AG04450 (cell line): ENCODE measurements around the gene SUMO4. TPM values are rescaled to one million over a fixed set of nuclear protein-coding genes. Genes with fewer than 3 reads are reported as not detected.
A peak's percentile ranks its signal among the peaks of the same experiment; 100 is the strongest.
"Not testable (repeated sequence)": the region's sequence is repeated elsewhere in the genome, so short reads cannot be mapped to it uniquely, and the experiment has no call there.

Experiments
- CTCF ChIA-PET: fragments of 300-600, 350-600 bp; formaldehyde crosslinking; extraction: SDS; loops from one replicate; lab custom pipeline; 2022; ENCODE audit warnings: antibody characterized with exemption, inconsistent platforms; lab: Charles Lee
- POLR2A ChIA-PET: fragments of 350-600 bp; formaldehyde crosslinking; extraction: SDS; loops from one replicate; lab custom pipeline; 2021; ENCODE audit warnings: antibody characterized with exemption, inconsistent platforms; lab: Yijun Ruan, JAX
- DNase-seq: peaks from one replicate; pipeline ENCODE4 v3.0.0-alpha.2; 2011; ENCODE audit warnings: low read depth, low spot score
- H3K27ac ChIP-seq: one replicate; pipeline ENCODE4 v1.5.1; 2012; ENCODE audit warnings: low read depth, low read length, control low read depth
- H3K27me3 ChIP-seq: one replicate; pipeline ENCODE4 v1.6.0; 2012; ENCODE audit warnings: low read length; ENCODE audit not compliant: control insufficient read depth, insufficient read depth
- H3K4me3 ChIP-seq: 2 replicates; pipeline ENCODE4 v1.5.1; 2011; ENCODE audit warnings: mild to moderate bottlenecking, low read depth, low read length, control low read depth
- H3K9me3 ChIP-seq: 2 replicates; pipeline ENCODE4 v1.5.1; 2012; ENCODE audit warnings: low read length; ENCODE audit not compliant: control insufficient read depth, insufficient read depth
- CTCF ChIP-seq: IDR thresholded peaks from 2 replicates; pipeline ENCODE4 v1.5.1; 2011; ENCODE audit warnings: low read depth, low read length, control low read depth, inconsistent platforms
- polyA plus RNA-seq: library from polyadenylated mRNA; depleted of rRNA; stranded (reverse); fragments of >200 nt; gene quantifications from 2 replicates; pipeline ENCODE4 v1.2.3, GENCODE V29; 2011

SUMO4 gene
- polyA plus RNA-seq, 1 experiment = 0.17 TPM

GRCh38 chr6:149441740-149442139 is 41.7 kb downstream of the SUMO4 start:
- Histone ChIP-seq H3K27ac (peak overlapping the region; percentile 21), H3K4me3 (no peak overlapping the region), H3K9me3 (no peaks in the 10 kb centered on the region; the same call in 1 of the 2 replicates), H3K27me3 (no peaks in the 10 kb centered on the region)
- ChIA-PET CTCF (interaction anchor here (0.9 to 2.7 kb wide), 4 partner anchors 10 to 414 kb away, joined by 4 to 15 read pairs (median 4); no protein-coding TSS in a partner anchor), POLR2A (no interaction called here)
- no peak for TF ChIP-seq CTCF
- DNase-seq = no peak

- CTCF ChIA-PET = interaction anchor here (1.2 kb wide), 1 partner anchor 74 kb away, joined by 3 read pairs; no protein-coding TSS in a partner anchor
- peak; percentile 44 for DNase-seq
These were observed 43.5 kb downstream of the SUMO4 start for GRCh38 chr6:149443411-149444181.

GRCh38 chr6:149444360-149445094 is 44.5 kb downstream of the SUMO4 start:
- H3K27me3 ChIP-seq, DNase-seq, POLR2A ChIA-PET, H3K9me3 ChIP-seq, H3K27ac ChIP-seq, H3K4me3 ChIP-seq: not testable (repeated sequence)
- CTCF ChIA-PET = interaction anchor here (1.4 kb wide), 1 partner anchor 13 kb away, joined by 5 read pairs; no protein-coding TSS in a partner anchor

More at GRCh38 chr6:149443411-149444181, 43.5 kb downstream of the SUMO4 start:
- no peaks in the 10 kb centered on the region for H3K27me3 ChIP-seq
- no peak overlapping the region for H3K4me3 ChIP-seq
- TF ChIP-seq CTCF = no peak
- H3K9me3 ChIP-seq = no peaks in the 10 kb centered on the region; the same call in 1 of the 2 replicates
- POLR2A ChIA-PET = no interaction called here
- H3K27ac ChIP-seq = peak overlapping the region; percentile 39

- CTCF ChIA-PET = interaction anchor here (1.4 to 2.3 kb wide), 2 partner anchors 13 to 72 kb away, joined by 5 read pairs; no protein-coding TSS in a partner anchor
- Histone ChIP-seq H3K27me3 (no peaks in the 10 kb centered on the region), H3K4me3 (no peak overlapping the region), H3K27ac (no peak overlapping the region), H3K9me3 (no peaks in the 10 kb centered on the region; the same call in 1 of the 2 replicates)
- POLR2A ChIA-PET = no interaction called here
- TF ChIP-seq CTCF = no peak
- DNase-seq = no peak
These were observed 45.0 kb downstream of the SUMO4 start for GRCh38 chr6:149445095-149445466.

GRCh38 chr6:149445573-149445972 is 45.5 kb downstream of the SUMO4 start:
- H3K4me3 ChIP-seq = no peak overlapping the region
- H3K27me3 ChIP-seq = no peaks in the 10 kb centered on the region
- no peak overlapping the region for H3K27ac ChIP-seq
- no peak for TF ChIP-seq CTCF
- DNase-seq = no peak
- CTCF ChIA-PET = interaction anchor here (1.1 to 2.3 kb wide), 3 partner anchors 14 to 72 kb away, joined by 5 to 7 read pairs (median 5); no protein-coding TSS in a partner anchor
- no peaks in the 10 kb centered on the region; the same call in 1 of the 2 replicates for H3K9me3 ChIP-seq
- POLR2A ChIA-PET = no interaction called here
